ENCODE results near the gene RSF1. TPM values are rescaled to one million over a fixed set of nuclear protein-coding genes. Genes with fewer than 3 reads are reported as not detected.
"Not testable (repeated sequence)": the region's sequence is repeated elsewhere in the genome, so short reads cannot be mapped to it uniquely, and the experiment has no call there.

The RSF1 gene
- total RNA-seq, 1 donor from 2014 or later: 14.5 TPM

- FAIRE-seq (no peak), DNase-seq (ENCODE audit: low read depth) (no peak)
- Histone ChIP-seq H3K4me3 (ENCODE audit: low read depth, low read length) (no peak overlapping the region), H3K36me3 (ENCODE audit: control insufficient read depth, insufficient read depth, low read length) (no peaks in the 10 kb centered on the region), H3K27me3 (ENCODE audit: control insufficient read depth, insufficient read depth, low read length) (no peaks in the 10 kb centered on the region)
- TF ChIP-seq CTCF (IDR thresholded peaks at IDR 0.05; ENCODE audit: insufficient read depth, low read length, severe bottlenecking): no peak
These were observed 34.3 kb upstream of the RSF1 start for GRCh38 chr11:77854838-77855237.

GRCh38 chr11:77851503-77851902 lies 31.0 kb upstream of the RSF1 start:
- Histone ChIP-seq H3K4me3 (ENCODE audit: low read depth, low read length) (no peak overlapping the region), H3K36me3 (ENCODE audit: control insufficient read depth, insufficient read depth, low read length) (no peaks in the 10 kb centered on the region), H3K27me3 (ENCODE audit: control insufficient read depth, insufficient read depth, low read length) (no peaks in the 10 kb centered on the region)
- TF ChIP-seq CTCF (IDR thresholded peaks at IDR 0.05; ENCODE audit: insufficient read depth, low read length, severe bottlenecking): no peak
- no peak for FAIRE-seq
- no peak for DNase-seq (ENCODE audit: low read depth)

GRCh38 chr11:77843700-77844099 lies 23.2 kb upstream of the RSF1 start:
- H3K27me3 ChIP-seq (ENCODE audit: control insufficient read depth, insufficient read depth, low read length); H3K36me3 ChIP-seq (ENCODE audit: control insufficient read depth, insufficient read depth, low read length); FAIRE-seq; DNase-seq (ENCODE audit: low read depth); H3K4me3 ChIP-seq (ENCODE audit: low read depth, low read length): not testable (repeated sequence)

GRCh38 chr11:77842441-77843121 lies 22.1 kb upstream of the RSF1 start:
- Histone ChIP-seq H3K27me3 (ENCODE audit: control insufficient read depth, insufficient read depth, low read length) (no peaks in the 10 kb centered on the region), H3K36me3 (ENCODE audit: control insufficient read depth, insufficient read depth, low read length) (peaks cover 1% of the 10 kb centered on the region), H3K4me3 (ENCODE audit: low read depth, low read length) (no peak overlapping the region)
- DNase-seq (ENCODE audit: low read depth) (peak; percentile 28), FAIRE-seq (no peak)
- no peak for TF ChIP-seq CTCF (IDR thresholded peaks at IDR 0.05; ENCODE audit: insufficient read depth, low read length, severe bottlenecking)

GRCh38 chr11:77833302-77833701 lies 12.8 kb upstream of the RSF1 start:
- H3K27me3 ChIP-seq (ENCODE audit: control insufficient read depth, insufficient read depth, low read length): no peaks in the 10 kb centered on the region
- no peak overlapping the region for H3K4me3 ChIP-seq (ENCODE audit: low read depth, low read length)
- FAIRE-seq: no peak
- TF ChIP-seq CTCF (IDR thresholded peaks at IDR 0.05; ENCODE audit: insufficient read depth, low read length, severe bottlenecking): no peak
- H3K36me3 ChIP-seq (ENCODE audit: control insufficient read depth, insufficient read depth, low read length): no peaks in the 10 kb centered on the region
- DNase-seq (ENCODE audit: low read depth): no peak

- no peaks in the 10 kb centered on the region for H3K27me3 ChIP-seq (ENCODE audit: control insufficient read depth, insufficient read depth, low read length)
- H3K4me3 ChIP-seq (ENCODE audit: low read depth, low read length): no peak overlapping the region
- no peak for TF ChIP-seq CTCF (IDR thresholded peaks at IDR 0.05; ENCODE audit: insufficient read depth, low read length, severe bottlenecking)
- FAIRE-seq (no peak), DNase-seq (ENCODE audit: low read depth) (no peak)
- H3K36me3 ChIP-seq (ENCODE audit: control insufficient read depth, insufficient read depth, low read length): no peaks in the 10 kb centered on the region
These were observed 8.4 kb upstream of the RSF1 start for GRCh38 chr11:77828926-77829325.

Data from bronchial epithelial cell (primary cell).